ENCODE data around the gene TBL1X. TPM values are rescaled to one million over a fixed set of nuclear protein-coding genes. Genes with fewer than 3 reads are reported as not detected.

The TBL1X gene
- total RNA-seq, 1 donor from 2014 or later = 33.3 TPM

- ATAC-seq (no peak), DNase-seq (ENCODE audit: low spot score) (no peak)
Observed at GRCh38 chrX:9577555-9577954, 112.7 kb downstream of the TBL1X start.

- DNase-seq (ENCODE audit: low spot score) (no peak), ATAC-seq (no peak)
Observed at GRCh38 chrX:9578083-9578779, 113.4 kb downstream of the TBL1X start.

GRCh38 chrX:9581771-9582385 lies 117.0 kb downstream of the TBL1X start:
- no peak for DNase-seq (ENCODE audit: low spot score)
- ATAC-seq = no peak

- DNase-seq (ENCODE audit: low spot score) = no peak
- ATAC-seq = no peak
Observed at GRCh38 chrX:9582956-9583355, 118.1 kb downstream of the TBL1X start.

- DNase-seq (ENCODE audit: low spot score) (no peak), ATAC-seq (no peak)
Observed at GRCh38 chrX:9586992-9587392, 122.1 kb downstream of the TBL1X start.

- DNase-seq (ENCODE audit: low spot score) (no peak), ATAC-seq (no peak)
Observed at GRCh38 chrX:9587642-9588041, 122.8 kb downstream of the TBL1X start.

GRCh38 chrX:9591496-9591895 lies 126.6 kb downstream of the TBL1X start:
- DNase-seq (ENCODE audit: low spot score) (no peak), ATAC-seq (no peak)

- DNase-seq (ENCODE audit: low spot score) (no peak), ATAC-seq (no peak)
Observed at GRCh38 chrX:9593756-9594155, 128.9 kb downstream of the TBL1X start.

GRCh38 chrX:9595174-9595573 lies 130.3 kb downstream of the TBL1X start:
- ATAC-seq (peak; percentile 87), DNase-seq (ENCODE audit: low spot score) (peak; percentile 46)

- no peak for DNase-seq (ENCODE audit: low spot score)
- ATAC-seq = no peak
Observed at GRCh38 chrX:9596837-9597236, 132.0 kb downstream of the TBL1X start.

GRCh38 chrX:9597361-9598035 lies 132.6 kb downstream of the TBL1X start:
- DNase-seq (ENCODE audit: low spot score) = no peak
- no peak for ATAC-seq

- ATAC-seq (peak; percentile 73), DNase-seq (ENCODE audit: low spot score) (peak; percentile 58)
Observed at GRCh38 chrX:9598344-9598743, 133.5 kb downstream of the TBL1X start.

- ATAC-seq = peak; percentile 86
- DNase-seq (ENCODE audit: low spot score) = peak; percentile 80
Observed at GRCh38 chrX:9604111-9604907, 139.5 kb downstream of the TBL1X start.

GRCh38 chrX:9604908-9605306 lies 140.0 kb downstream of the TBL1X start:
- ATAC-seq (peak; percentile 37), DNase-seq (ENCODE audit: low spot score) (peak; percentile 42)

- DNase-seq (ENCODE audit: low spot score) = no peak
- ATAC-seq = no peak
Observed at GRCh38 chrX:9605484-9605883, 140.6 kb downstream of the TBL1X start.

GRCh38 chrX:9606971-9607370 lies 142.1 kb downstream of the TBL1X start:
- ATAC-seq (peak; percentile 65), DNase-seq (ENCODE audit: low spot score) (peak; percentile 74)

GRCh38 chrX:9609499-9609898 lies 144.6 kb downstream of the TBL1X start:
- ATAC-seq (no peak), DNase-seq (ENCODE audit: low spot score) (no peak)

GRCh38 chrX:9609987-9610386 lies 145.1 kb downstream of the TBL1X start:
- ATAC-seq = no peak
- no peak for DNase-seq (ENCODE audit: low spot score)

GRCh38 chrX:9610771-9611392 lies 146.0 kb downstream of the TBL1X start:
- DNase-seq (ENCODE audit: low spot score) = no peak
- ATAC-seq = peak; percentile 50

- peak; percentile 51 for DNase-seq (ENCODE audit: low spot score)
- peak; percentile 72 for ATAC-seq
Observed at GRCh38 chrX:9611436-9612145, 146.7 kb downstream of the TBL1X start.
